ENCODE results near the gene ZFP82.
A peak's percentile ranks its signal among the peaks of the same experiment; 100 is the strongest.

Gene ZFP82

GRCh38 chr19:36418287-36419001 is at the start of gene ZFP82:
Gene ZFP82, minus strand, starts transcription at chr19:36418644. Its CDS starts 8,855 bp downstream, at chr19:36409789.
- peak; percentile 76 to 89 (median 86) for DNase-seq

- no peak for DNase-seq
These were observed 41.6 kb upstream of the ZFP82 start for GRCh38 chr19:36460046-36460445.

- no peak for DNase-seq
These were observed 38.4 kb upstream of the ZFP82 start for GRCh38 chr19:36456831-36457230.

GRCh38 chr19:36449059-36449670 is 30.7 kb upstream of the ZFP82 start:
- DNase-seq = no peak

- DNase-seq = no peak
These were observed 22.9 kb upstream of the ZFP82 start for GRCh38 chr19:36441339-36441738.

GRCh38 chr19:36436531-36436930 is 18.1 kb upstream of the ZFP82 start:
- no peak for DNase-seq

GRCh38 chr19:36423925-36424324 is 5.5 kb upstream of the ZFP82 start:
- no peak for DNase-seq

GRCh38 chr19:36421749-36422481 is 3.5 kb upstream of the ZFP82 start:
- no peak for DNase-seq

- DNase-seq = peak in 2 of 3 donors; percentile 9 to 34
These were observed 2.7 kb upstream of the ZFP82 start for GRCh38 chr19:36420961-36421748.

- no peak for DNase-seq
These were observed 625 bp downstream of the ZFP82 start for GRCh38 chr19:36417752-36418286.

GRCh38 chr19:36409841-36410240 is 8.6 kb downstream of the ZFP82 start:
- no peak for DNase-seq

GRCh38 chr19:36408101-36408500 is 10.3 kb downstream of the ZFP82 start:
- DNase-seq = no peak

GRCh38 chr19:36404498-36404897 is 13.9 kb downstream of the ZFP82 start:
- no peak for DNase-seq

- DNase-seq = no peak
These were observed 17.0 kb downstream of the ZFP82 start for GRCh38 chr19:36401475-36401874.

- DNase-seq = peak in 2 of 3 donors; percentile 24 to 28
These were observed 19.9 kb downstream of the ZFP82 start for GRCh38 chr19:36398571-36398970.

- DNase-seq = no peak
These were observed 25.3 kb downstream of the ZFP82 start for GRCh38 chr19:36392916-36393673.

GRCh38 chr19:36379510-36379819 is 39.0 kb downstream of the ZFP82 start:
- no peak for DNase-seq

- peak; percentile 97 to 98 (median 97) for DNase-seq
These were observed 39.6 kb downstream of the ZFP82 start, which contains the start of gene ZFP14 for GRCh38 chr19:36378625-36379509. Gene ZFP14, minus strand, starts transcription at chr19:36379201. Its CDS starts 11,309 bp downstream, at chr19:36367892.

GRCh38 chr19:36377541-36378178 is 40.8 kb downstream of the ZFP82 start:
- DNase-seq = no peak

- DNase-seq = no peak
These were observed 44.7 kb downstream of the ZFP82 start for GRCh38 chr19:36373638-36374156.

Measured in suppressor macrophage treated with lipopolysaccharide for 1 hour (primary cell).